ENCODE results near the gene JAKMIP1.

JAKMIP1 gene

GRCh38 chr4:6042293-6043063, 157.9 kb downstream of the JAKMIP1 start:
- DNase-seq (ENCODE audit: low spot score): no peak

GRCh38 chr4:6041800-6042199, 158.5 kb downstream of the JAKMIP1 start:
- no peak for DNase-seq (ENCODE audit: low spot score)

- DNase-seq (ENCODE audit: low spot score): no peak
Observed at GRCh38 chr4:6038711-6039110, 161.6 kb downstream of the JAKMIP1 start.

- no peak for DNase-seq (ENCODE audit: low spot score)
Observed at GRCh38 chr4:6035786-6036185, 164.6 kb downstream of the JAKMIP1 start.

- DNase-seq (ENCODE audit: low spot score): no peak
Observed at GRCh38 chr4:6033381-6033780, 167.0 kb downstream of the JAKMIP1 start.

GRCh38 chr4:6032249-6033244, 167.8 kb downstream of the JAKMIP1 start:
- no peak for DNase-seq (ENCODE audit: low spot score)

- DNase-seq (ENCODE audit: low spot score): no peak
Observed at GRCh38 chr4:6031846-6032245, 168.5 kb downstream of the JAKMIP1 start.

- DNase-seq (ENCODE audit: low spot score): no peak
Observed at GRCh38 chr4:6030679-6031078, 169.7 kb downstream of the JAKMIP1 start.

- no peak for DNase-seq (ENCODE audit: low spot score)
Observed at GRCh38 chr4:6029254-6029653, 171.1 kb downstream of the JAKMIP1 start.

GRCh38 chr4:6028168-6028567, 172.2 kb downstream of the JAKMIP1 start:
- no peak for DNase-seq (ENCODE audit: low spot score)

GRCh38 chr4:6027392-6027791, 173.0 kb downstream of the JAKMIP1 start:
- DNase-seq (ENCODE audit: low spot score): no peak

GRCh38 chr4:6024313-6024960, 175.9 kb downstream of the JAKMIP1 start:
- DNase-seq (ENCODE audit: low spot score): no peak

GRCh38 chr4:6023731-6024130, 176.6 kb downstream of the JAKMIP1 start:
- DNase-seq (ENCODE audit: low spot score): no peak

- no peak for DNase-seq (ENCODE audit: low spot score)
Observed at GRCh38 chr4:6022607-6023288, 177.6 kb downstream of the JAKMIP1 start.

- DNase-seq (ENCODE audit: low spot score): no peak
Observed at GRCh38 chr4:6021831-6022606, 178.3 kb downstream of the JAKMIP1 start.

GRCh38 chr4:6020613-6021012, 179.7 kb downstream of the JAKMIP1 start:
- no peak for DNase-seq (ENCODE audit: low spot score)

GRCh38 chr4:6019316-6020263, 180.8 kb downstream of the JAKMIP1 start:
- peak; percentile 61 for DNase-seq (ENCODE audit: low spot score)

GRCh38 chr4:6018331-6018730, 182.0 kb downstream of the JAKMIP1 start, which contains the start of gene C4orf50:
TSS of gene C4orf50 (minus strand) at chr4:6018431.
- no peak for DNase-seq (ENCODE audit: low spot score)

GRCh38 chr4:6017800-6018199, 182.5 kb downstream of the JAKMIP1 start:
- DNase-seq (ENCODE audit: low spot score): no peak

- DNase-seq (ENCODE audit: low spot score): no peak
Observed at GRCh38 chr4:6017030-6017429, 183.3 kb downstream of the JAKMIP1 start.
